ENCODE data around the gene NPLOC4.

DNA sequence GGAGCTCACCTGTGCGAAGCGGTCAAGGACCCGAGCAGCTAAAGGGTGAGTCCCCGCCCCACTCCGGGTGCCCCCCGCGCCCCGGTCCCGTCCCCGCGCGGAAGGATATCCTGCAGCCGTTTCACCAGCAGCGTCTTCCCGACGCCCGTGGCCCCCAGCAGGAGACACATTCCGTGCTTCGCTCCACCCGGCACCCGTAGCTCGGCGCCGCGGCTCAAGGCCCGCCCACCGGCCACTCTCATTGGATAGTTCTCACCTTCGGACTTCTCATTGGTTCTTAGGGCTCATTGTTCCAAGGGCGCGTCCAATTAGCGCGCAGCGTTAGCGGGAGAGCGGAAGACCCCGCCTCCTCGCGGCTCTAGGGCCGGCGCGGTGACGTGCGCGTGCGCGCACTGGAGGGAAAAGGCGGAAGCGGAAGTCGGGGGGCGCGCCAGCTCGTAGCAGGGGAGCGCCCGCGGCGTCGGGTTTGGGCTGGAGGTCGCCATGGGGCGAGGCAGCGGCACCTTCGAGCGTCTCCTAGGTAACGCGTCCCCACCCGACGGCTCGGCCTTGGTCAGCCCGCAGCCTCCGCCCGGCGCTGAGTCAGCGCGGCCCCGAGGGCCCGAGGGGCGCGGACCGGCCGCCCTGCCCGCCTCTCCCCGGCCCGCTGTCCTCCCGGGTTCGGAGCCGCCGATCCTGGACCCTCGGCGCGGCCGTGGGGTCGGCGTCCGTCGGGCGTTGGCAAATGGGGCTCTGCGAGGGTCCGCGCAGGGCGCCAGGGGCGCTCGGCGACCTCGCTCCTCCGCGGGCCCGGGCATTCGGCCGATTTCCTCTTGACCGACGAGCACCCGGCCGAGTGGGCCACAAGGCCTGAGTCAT, 46.9 kb upstream of the NPLOC4 start, which contains the start of the genes ARL16 and HGS:
- peak in 1 of 2 donors; percentile 71 for TF ChIP-seq POLR2A (IDR thresholded peaks at IDR 0.05)
- TF ChIP-seq, protein P1, sequence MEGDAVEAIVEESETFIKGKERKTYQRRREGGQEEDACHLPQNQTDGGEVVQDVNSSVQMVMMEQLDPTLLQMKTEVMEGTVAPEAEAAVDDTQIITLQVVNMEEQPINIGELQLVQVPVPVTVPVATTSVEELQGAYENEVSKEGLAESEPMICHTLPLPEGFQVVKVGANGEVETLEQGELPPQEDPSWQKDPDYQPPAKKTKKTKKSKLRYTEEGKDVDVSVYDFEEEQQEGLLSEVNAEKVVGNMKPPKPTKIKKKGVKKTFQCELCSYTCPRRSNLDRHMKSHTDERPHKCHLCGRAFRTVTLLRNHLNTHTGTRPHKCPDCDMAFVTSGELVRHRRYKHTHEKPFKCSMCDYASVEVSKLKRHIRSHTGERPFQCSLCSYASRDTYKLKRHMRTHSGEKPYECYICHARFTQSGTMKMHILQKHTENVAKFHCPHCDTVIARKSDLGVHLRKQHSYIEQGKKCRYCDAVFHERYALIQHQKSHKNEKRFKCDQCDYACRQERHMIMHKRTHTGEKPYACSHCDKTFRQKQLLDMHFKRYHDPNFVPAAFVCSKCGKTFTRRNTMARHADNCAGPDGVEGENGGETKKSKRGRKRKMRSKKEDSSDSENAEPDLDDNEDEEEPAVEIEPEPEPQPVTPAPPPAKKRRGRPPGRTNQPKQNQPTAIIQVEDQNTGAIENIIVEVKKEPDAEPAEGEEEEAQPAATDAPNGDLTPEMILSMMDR (IDR thresholded peaks at IDR 0.05): no peak

Data from thyroid gland (tissue), 4 donors.